ENCODE results near the gene PCLO. TPM values are rescaled to one million over a fixed set of nuclear protein-coding genes. Genes with fewer than 3 reads are reported as not detected.

Gene PCLO
- total and polyA plus RNA-seq, 4 donors, result 19.7 to 53.5 (median 30.3) TPM

DNA sequence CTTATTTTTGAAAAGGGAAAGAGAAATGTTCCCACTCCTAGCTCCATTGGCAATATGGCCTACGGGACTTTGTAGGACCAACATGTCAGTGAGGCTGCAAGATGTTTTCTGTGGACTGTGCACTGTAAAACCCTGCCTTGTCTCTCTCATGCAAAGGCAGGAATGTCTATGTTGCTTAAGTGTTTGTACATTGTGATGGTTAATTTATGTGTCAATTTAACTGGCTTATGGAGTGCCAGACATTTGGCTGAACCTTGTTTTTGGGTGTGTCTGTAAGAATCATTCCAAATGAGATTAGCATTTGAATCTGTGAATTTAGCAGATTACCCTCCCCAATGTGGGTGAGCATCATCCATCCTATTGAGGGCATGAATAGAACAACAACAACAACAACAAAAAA, 4.1 kb upstream of the PCLO start:
- peak in 1 of 6 donors; percentile 56 for DNase-seq (ENCODE audit: low read depth in 4 of 6, low spot score in 6 of 6)
- Histone ChIP-seq H3K4me1 (ENCODE audit: control insufficient read depth, insufficient read depth, low read length) (peaks cover 4% of the 10 kb centered on the region), H3K36me3 (ENCODE audit: control insufficient read depth, insufficient read depth, low read length) (no peaks in the 10 kb centered on the region), H3K4me3 (ENCODE audit: low read depth, low read length) (no peak overlapping the region), H3K27ac (ENCODE audit: low read depth, low read length) (no peak overlapping the region), H3K27me3 (ENCODE audit: control insufficient read depth, insufficient read depth, low read length) (no peaks in the 10 kb centered on the region), H3K9me3 (ENCODE audit: control insufficient read depth, insufficient read depth, low read length) (no peaks in the 10 kb centered on the region)
- 43% methylated on average over 1 of the region's 1 CpG for WGBS (ENCODE audit: insufficient coverage)

DNA sequence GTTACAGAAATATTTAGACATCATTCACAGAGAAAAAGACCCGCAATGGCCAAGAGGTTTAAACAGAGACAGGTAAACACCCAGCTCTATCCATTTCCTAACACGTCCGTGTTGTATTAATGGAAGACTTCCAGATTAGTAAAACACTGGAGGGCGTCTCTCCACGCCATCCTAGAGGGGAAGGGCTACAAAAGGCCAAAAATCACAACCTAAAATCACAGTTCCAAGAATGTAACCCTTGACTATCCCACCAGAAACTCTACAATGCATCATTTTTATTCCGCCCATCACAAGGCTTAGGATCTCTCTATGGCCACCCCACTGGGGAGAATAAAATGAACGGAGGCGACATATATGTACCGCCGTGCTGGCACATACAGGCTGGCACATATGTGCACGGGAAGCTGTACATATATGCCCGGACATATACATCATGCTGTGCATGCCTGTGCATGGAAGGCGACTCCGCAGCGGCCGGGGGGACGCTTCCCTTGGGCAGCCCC, 734 bp downstream of the PCLO start:
- Histone ChIP-seq H3K27ac (ENCODE audit: low read depth, low read length) (peak overlapping the region; percentile 73), H3K36me3 (ENCODE audit: control insufficient read depth, insufficient read depth, low read length) (no peaks in the 10 kb centered on the region), H3K27me3 (ENCODE audit: control insufficient read depth, insufficient read depth, low read length) (no peaks in the 10 kb centered on the region), H3K4me1 (ENCODE audit: control insufficient read depth, insufficient read depth, low read length) (peaks cover 4% of the 10 kb centered on the region), H3K4me3 (ENCODE audit: low read depth, low read length) (peak overlapping the region; percentile 53), H3K9me3 (ENCODE audit: control insufficient read depth, insufficient read depth, low read length) (no peaks in the 10 kb centered on the region)
- WGBS (ENCODE audit: insufficient coverage), result 0% methylated on average over 12 of the region's 17 CpGs
- peak in 4 of 6 donors; percentile 11 to 81 (median 22) for DNase-seq (ENCODE audit: low read depth in 4 of 6, low spot score in 6 of 6)

DNA sequence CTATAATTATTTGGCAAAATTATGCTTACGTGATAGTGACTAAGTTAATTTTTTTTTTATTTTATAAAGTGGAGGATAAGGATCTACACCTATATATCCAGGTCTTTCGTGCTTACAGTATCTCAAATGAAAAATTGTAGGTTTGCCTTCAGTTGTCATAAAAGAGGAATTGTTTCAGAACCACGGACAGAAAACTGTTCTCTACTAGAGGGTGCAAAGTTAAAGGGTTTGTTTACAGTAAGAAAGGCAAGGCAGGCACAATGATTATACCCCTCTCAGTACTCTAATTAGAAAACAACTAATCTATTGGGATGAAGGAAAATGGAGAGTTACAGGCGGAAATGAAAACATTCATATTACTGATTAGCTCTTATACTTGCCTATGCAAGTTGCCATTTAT, 1.5 kb downstream of the PCLO start:
- WGBS (ENCODE audit: insufficient coverage), result no CpG with 5 or more reads among the region's 4 CpGs
- no peaks in the 10 kb centered on the region for H3K36me3 ChIP-seq (ENCODE audit: control insufficient read depth, insufficient read depth, low read length)
- peak in 1 of 6 donors; percentile 33 for DNase-seq (ENCODE audit: low read depth in 4 of 6, low spot score in 6 of 6)
- H3K9me3 ChIP-seq (ENCODE audit: control insufficient read depth, insufficient read depth, low read length), result no peaks in the 10 kb centered on the region
- peaks cover 4% of the 10 kb centered on the region for H3K4me1 ChIP-seq (ENCODE audit: control insufficient read depth, insufficient read depth, low read length)
- H3K4me3 ChIP-seq (ENCODE audit: low read depth, low read length), result peak overlapping the region; percentile 53
- H3K27me3 ChIP-seq (ENCODE audit: control insufficient read depth, insufficient read depth, low read length), result no peaks in the 10 kb centered on the region
- H3K27ac ChIP-seq (ENCODE audit: low read depth, low read length), result no peak overlapping the region

DNA sequence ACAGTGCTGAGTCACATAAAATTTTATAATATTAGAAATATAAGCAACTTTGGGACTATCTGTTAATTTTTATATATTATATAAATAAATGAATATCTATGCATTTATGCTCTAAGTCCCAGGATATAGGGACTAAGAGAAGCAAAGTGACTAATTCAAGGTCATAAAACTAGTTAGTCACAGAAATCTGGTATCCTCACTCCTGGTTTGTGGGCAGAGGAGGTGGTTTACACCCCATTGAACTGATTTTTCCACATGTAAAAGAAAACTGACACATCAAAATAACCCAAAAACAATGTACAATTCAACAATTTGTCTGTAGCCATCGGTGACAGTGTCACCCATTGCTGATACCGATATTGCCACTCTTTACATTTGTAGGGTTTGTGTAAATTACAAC, 3.0 kb downstream of the PCLO start:
- Histone ChIP-seq H3K36me3 (ENCODE audit: control insufficient read depth, insufficient read depth, low read length) (peaks cover 9% of the 10 kb centered on the region), H3K4me3 (ENCODE audit: low read depth, low read length) (no peak overlapping the region), H3K9me3 (ENCODE audit: control insufficient read depth, insufficient read depth, low read length) (no peaks in the 10 kb centered on the region), H3K27me3 (ENCODE audit: control insufficient read depth, insufficient read depth, low read length) (no peaks in the 10 kb centered on the region), H3K4me1 (ENCODE audit: control insufficient read depth, insufficient read depth, low read length) (peaks cover 4% of the 10 kb centered on the region), H3K27ac (ENCODE audit: low read depth, low read length) (no peak overlapping the region)
- WGBS (ENCODE audit: insufficient coverage), result no CpG with 5 or more reads among the region's 2 CpGs
- DNase-seq (ENCODE audit: low read depth in 4 of 6, low spot score in 6 of 6), result no peak

DNA sequence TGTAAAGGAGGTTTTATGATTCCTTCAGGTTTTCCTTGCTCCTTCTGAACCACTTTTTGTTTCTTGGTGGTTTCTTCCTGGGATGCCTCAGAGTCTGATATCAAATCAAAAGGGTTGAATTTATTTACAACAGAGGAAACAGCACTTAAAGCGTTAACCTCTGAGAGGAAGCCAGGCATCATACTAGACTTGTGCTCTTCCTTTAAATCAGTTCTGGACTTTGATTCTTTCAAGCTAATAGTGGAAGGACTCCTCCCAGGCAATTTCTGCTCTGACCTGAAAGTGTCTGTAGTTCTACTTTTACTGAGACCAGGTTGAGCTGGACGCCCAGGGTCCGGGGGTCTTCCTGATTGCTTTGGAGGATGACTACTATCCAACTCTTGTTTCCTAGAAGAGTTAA, 6.7 kb downstream of the PCLO start:
- H3K27ac ChIP-seq (ENCODE audit: low read depth, low read length), result no peak overlapping the region
- no peak for DNase-seq (ENCODE audit: low read depth in 4 of 6, low spot score in 6 of 6)
- H3K4me1 ChIP-seq (ENCODE audit: control insufficient read depth, insufficient read depth, low read length), result no peaks in the 10 kb centered on the region
- no peak overlapping the region for H3K4me3 ChIP-seq (ENCODE audit: low read depth, low read length)
- H3K27me3 ChIP-seq (ENCODE audit: control insufficient read depth, insufficient read depth, low read length), result no peaks in the 10 kb centered on the region
- H3K36me3 ChIP-seq (ENCODE audit: control insufficient read depth, insufficient read depth, low read length), result peaks cover 10% of the 10 kb centered on the region
- 100% methylated on average over 1 of the region's 3 CpGs for WGBS (ENCODE audit: insufficient coverage)
- no peaks in the 10 kb centered on the region for H3K9me3 ChIP-seq (ENCODE audit: control insufficient read depth, insufficient read depth, low read length)

DNA sequence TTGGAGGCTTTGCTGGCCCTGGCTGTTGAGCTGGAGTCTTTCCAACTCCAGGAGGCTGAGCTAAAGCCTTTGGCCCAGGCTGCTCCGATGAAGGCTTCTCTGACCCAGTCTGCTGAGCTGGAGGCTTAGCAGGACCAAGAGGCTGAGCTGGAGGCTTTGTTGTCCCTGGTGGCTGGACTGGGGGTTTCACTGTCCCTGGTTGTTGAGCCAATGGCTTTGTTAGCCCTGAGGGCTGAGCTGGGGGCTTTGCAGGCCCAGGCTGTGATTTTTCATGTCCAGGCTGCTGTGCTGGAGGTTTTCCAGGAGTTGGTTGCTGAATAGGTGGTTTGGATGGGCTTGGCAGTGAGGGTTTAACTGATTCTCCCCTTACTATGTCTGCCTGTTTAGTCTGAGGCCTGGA, 7.3 kb downstream of the PCLO start:
- no peak for DNase-seq (ENCODE audit: low read depth in 4 of 6, low spot score in 6 of 6)
- Histone ChIP-seq H3K9me3 (ENCODE audit: control insufficient read depth, insufficient read depth, low read length) (no peaks in the 10 kb centered on the region), H3K36me3 (ENCODE audit: control insufficient read depth, insufficient read depth, low read length) (peaks cover 10% of the 10 kb centered on the region), H3K27me3 (ENCODE audit: control insufficient read depth, insufficient read depth, low read length) (no peaks in the 10 kb centered on the region), H3K27ac (ENCODE audit: low read depth, low read length) (no peak overlapping the region), H3K4me3 (ENCODE audit: low read depth, low read length) (no peak overlapping the region), H3K4me1 (ENCODE audit: control insufficient read depth, insufficient read depth, low read length) (no peaks in the 10 kb centered on the region)
- 100% methylated on average over 1 of the region's 1 CpG for WGBS (ENCODE audit: insufficient coverage)

DNA sequence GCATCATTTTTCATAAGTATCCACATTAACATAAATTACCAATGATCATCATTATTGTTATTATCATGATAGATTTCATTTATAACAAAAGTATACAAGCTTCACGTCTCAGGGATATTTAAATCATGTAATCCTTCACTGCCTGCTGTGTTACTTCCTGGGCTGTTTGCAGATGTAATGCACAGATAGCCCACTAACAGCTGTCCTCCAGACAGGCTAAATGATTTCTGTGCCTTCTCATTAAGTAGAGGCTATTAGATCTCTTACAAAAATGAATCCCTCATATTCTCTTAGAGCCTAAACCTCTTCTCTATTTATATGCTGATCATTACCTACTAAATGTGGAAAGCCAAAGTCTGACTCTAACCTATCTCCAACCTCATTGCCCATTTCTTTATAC, 9.3 kb downstream of the PCLO start:
- no peaks in the 10 kb centered on the region for H3K4me1 ChIP-seq (ENCODE audit: control insufficient read depth, insufficient read depth, low read length)
- H3K9me3 ChIP-seq (ENCODE audit: control insufficient read depth, insufficient read depth, low read length), result no peaks in the 10 kb centered on the region
- H3K27me3 ChIP-seq (ENCODE audit: control insufficient read depth, insufficient read depth, low read length), result no peaks in the 10 kb centered on the region
- WGBS (ENCODE audit: insufficient coverage), result no CpG with 5 or more reads among the region's 1 CpG
- peaks cover 10% of the 10 kb centered on the region for H3K36me3 ChIP-seq (ENCODE audit: control insufficient read depth, insufficient read depth, low read length)
- H3K27ac ChIP-seq (ENCODE audit: low read depth, low read length), result no peak overlapping the region
- no peak for DNase-seq (ENCODE audit: low read depth in 4 of 6, low spot score in 6 of 6)
- H3K4me3 ChIP-seq (ENCODE audit: low read depth, low read length), result no peak overlapping the region

DNA sequence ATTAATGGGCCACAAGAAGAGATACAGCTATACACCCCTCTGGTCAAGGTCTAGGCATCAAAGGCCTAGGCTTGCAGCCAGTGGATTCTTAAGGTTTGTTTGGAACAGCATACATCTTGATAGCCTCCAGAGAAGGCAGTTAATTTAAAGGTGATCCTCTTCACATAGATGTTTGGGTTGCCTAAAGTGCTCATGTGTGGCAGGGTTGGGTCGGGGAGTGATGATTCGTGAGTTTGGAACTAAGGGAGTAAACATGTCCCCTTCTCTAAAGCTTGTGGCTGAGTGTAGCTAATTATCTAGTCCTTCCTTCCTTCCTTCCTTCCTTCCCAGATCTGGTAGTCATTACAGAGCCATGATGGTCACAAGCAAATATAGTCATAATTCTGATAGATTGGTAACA, 12.4 kb downstream of the PCLO start:
- H3K27ac ChIP-seq (ENCODE audit: low read depth, low read length), result no peak overlapping the region
- H3K4me3 ChIP-seq (ENCODE audit: low read depth, low read length), result no peak overlapping the region
- DNase-seq (ENCODE audit: low read depth in 4 of 6, low spot score in 6 of 6), result no peak
- H3K9me3 ChIP-seq (ENCODE audit: control insufficient read depth, insufficient read depth, low read length), result no peaks in the 10 kb centered on the region
- no peaks in the 10 kb centered on the region for H3K4me1 ChIP-seq (ENCODE audit: control insufficient read depth, insufficient read depth, low read length)
- H3K36me3 ChIP-seq (ENCODE audit: control insufficient read depth, insufficient read depth, low read length), result peaks cover 7% of the 10 kb centered on the region
- no CpG with 5 or more reads among the region's 2 CpGs for WGBS (ENCODE audit: insufficient coverage)
- no peaks in the 10 kb centered on the region for H3K27me3 ChIP-seq (ENCODE audit: control insufficient read depth, insufficient read depth, low read length)

DNA sequence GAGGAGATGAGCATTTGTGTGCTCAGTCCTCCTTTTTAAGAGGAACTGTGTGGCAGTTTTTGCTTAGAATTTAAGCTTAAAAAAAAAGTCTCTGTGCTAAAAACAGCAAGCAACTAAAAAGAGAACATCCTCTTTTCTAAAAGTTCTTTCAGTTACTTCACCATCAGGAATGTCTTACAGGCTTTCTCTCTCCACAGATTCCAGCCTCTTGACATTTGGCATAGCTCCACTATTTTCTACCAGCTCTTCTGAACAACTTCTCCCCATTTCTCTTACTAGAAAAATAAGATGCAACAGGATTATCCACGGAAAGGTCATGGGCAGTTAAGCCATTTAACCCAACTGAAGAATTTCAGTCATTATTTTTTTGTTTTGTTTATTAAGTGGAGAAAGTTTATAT, 13.2 kb downstream of the PCLO start:
- DNase-seq (ENCODE audit: low read depth in 4 of 6, low spot score in 6 of 6), result no peak
- Histone ChIP-seq H3K36me3 (ENCODE audit: control insufficient read depth, insufficient read depth, low read length) (no peaks in the 10 kb centered on the region), H3K27ac (ENCODE audit: low read depth, low read length) (no peak overlapping the region), H3K27me3 (ENCODE audit: control insufficient read depth, insufficient read depth, low read length) (no peaks in the 10 kb centered on the region), H3K9me3 (ENCODE audit: control insufficient read depth, insufficient read depth, low read length) (no peaks in the 10 kb centered on the region), H3K4me3 (ENCODE audit: low read depth, low read length) (no peak overlapping the region), H3K4me1 (ENCODE audit: control insufficient read depth, insufficient read depth, low read length) (no peaks in the 10 kb centered on the region)
- WGBS (ENCODE audit: insufficient coverage), result no CpG with 5 or more reads among the region's 1 CpG

DNA sequence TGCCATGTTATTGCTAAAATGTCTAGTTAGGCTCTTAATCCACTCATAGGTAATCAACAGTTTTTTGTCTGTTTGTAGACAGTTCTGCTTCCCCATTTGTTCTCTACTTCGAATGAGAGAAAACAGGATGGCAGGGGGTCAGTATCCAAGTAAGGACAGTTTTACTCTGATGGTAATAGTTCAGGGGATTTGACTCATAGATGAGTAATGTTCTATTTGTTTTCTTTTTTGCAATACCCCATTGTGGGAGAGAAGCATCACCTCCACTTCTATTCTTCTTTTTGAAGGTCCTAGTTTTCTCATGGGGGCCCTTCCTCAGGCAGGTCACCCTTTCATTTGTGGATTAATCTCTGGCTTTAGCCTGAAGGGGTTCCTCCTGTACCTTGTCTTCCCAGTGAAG, 13.9 kb downstream of the PCLO start:
- no peak overlapping the region for H3K27ac ChIP-seq (ENCODE audit: low read depth, low read length)
- H3K36me3 ChIP-seq (ENCODE audit: control insufficient read depth, insufficient read depth, low read length), result no peaks in the 10 kb centered on the region
- no CpG with 5 or more reads among the region's 1 CpG for WGBS (ENCODE audit: insufficient coverage)
- no peaks in the 10 kb centered on the region for H3K9me3 ChIP-seq (ENCODE audit: control insufficient read depth, insufficient read depth, low read length)
- no peaks in the 10 kb centered on the region for H3K4me1 ChIP-seq (ENCODE audit: control insufficient read depth, insufficient read depth, low read length)
- H3K27me3 ChIP-seq (ENCODE audit: control insufficient read depth, insufficient read depth, low read length), result no peaks in the 10 kb centered on the region
- no peak overlapping the region for H3K4me3 ChIP-seq (ENCODE audit: low read depth, low read length)
- DNase-seq (ENCODE audit: low read depth in 4 of 6, low spot score in 6 of 6), result no peak
